HG03097 (cell line): ENCODE measurements around the gene CHD9NB.

ENCODE experiments used
- ATAC-seq: cut with Tn5 transposase; IDR thresholded peaks from one replicate; pipeline ENCODE4 v1.9.1; 2021; ENCODE audit not compliant: unreplicated experiment, low FRiP score

Gene CHD9NB

GRCh38 chr16:53036066-53036465 is 16.6 kb downstream of the CHD9NB start:
- ATAC-seq: no peak

GRCh38 chr16:53035176-53035942 is 17.3 kb downstream of the CHD9NB start:
- no peak for ATAC-seq

GRCh38 chr16:53034306-53034705 is 18.4 kb downstream of the CHD9NB start:
- no peak for ATAC-seq

GRCh38 chr16:53031323-53031942 is 21.3 kb downstream of the CHD9NB start:
- ATAC-seq: no peak

- ATAC-seq: no peak
These were observed 22.7 kb downstream of the CHD9NB start for GRCh38 chr16:53029971-53030370.

GRCh38 chr16:53024045-53024444 is 28.7 kb downstream of the CHD9NB start:
- ATAC-seq: no peak

GRCh38 chr16:53022374-53022773 is 30.3 kb downstream of the CHD9NB start:
- ATAC-seq: no peak

GRCh38 chr16:53018834-53019416 is 33.8 kb downstream of the CHD9NB start:
- no peak for ATAC-seq

- ATAC-seq: no peak
These were observed 38.4 kb downstream of the CHD9NB start for GRCh38 chr16:53014287-53014686.

- ATAC-seq: no peak
These were observed 45.6 kb downstream of the CHD9NB start for GRCh38 chr16:53007095-53007494.

- no peak for ATAC-seq
These were observed 54.8 kb downstream of the CHD9NB start for GRCh38 chr16:52997922-52998321.

- ATAC-seq: no peak
These were observed 57.8 kb downstream of the CHD9NB start for GRCh38 chr16:52994942-52995341.

GRCh38 chr16:52993179-52993578 is 59.5 kb downstream of the CHD9NB start:
- no peak for ATAC-seq

- no peak for ATAC-seq
These were observed 61.1 kb downstream of the CHD9NB start for GRCh38 chr16:52991572-52991971.
